ENCODE results near the gene PCSK5. TPM values are rescaled to one million over a fixed set of nuclear protein-coding genes. Genes with fewer than 3 reads are reported as not detected.

Gene PCSK5
- polyA plus RNA-seq, 3 donors, result 4.8 to 13.0 (median 7.1) TPM

GRCh38 chr9:75906531-75906930 is 16.1 kb downstream of the PCSK5 start:
- Histone ChIP-seq H3K27ac (ENCODE audit: low read depth in 1 of 2, low read length in 2 of 2) (no peak overlapping the region), H3K79me2 (ENCODE audit: insufficient read depth, low read length) (no peaks in the 10 kb centered on the region), H3K9ac (ENCODE audit: insufficient read depth, low read length, poor library complexity, severe bottlenecking) (no peak overlapping the region), H3K9me3 (replicated peaks in 1 of 2; ENCODE audit: control insufficient read depth in 1 of 2, insufficient read depth in 1 of 2, low read length in 2 of 2) (no peaks in the 10 kb centered on the region), H4K20me1 (ENCODE audit: insufficient read depth, low read length) (peaks cover 67% of the 10 kb centered on the region), H3K4me3 (replicated peaks in 1 of 3; ENCODE audit: low read depth in 2 of 3, low read length in 3 of 3) (no peak overlapping the region), H3K27me3 (ENCODE audit: control insufficient read depth in 2 of 2, insufficient read depth in 2 of 2, low read length in 2 of 2) (no peaks in the 10 kb centered on the region), H3K4me1 (ENCODE audit: control insufficient read depth in 1 of 2, insufficient read depth in 2 of 2, low read length in 2 of 2) (no peaks in the 10 kb centered on the region), H3K4me2 (replicated peaks; ENCODE audit: extremely low read depth, low read length, poor library complexity, severe bottlenecking) (no peak overlapping the region), H2AFZ (ENCODE audit: insufficient read depth, low read depth, low read length, poor library complexity, severe bottlenecking) (no peak overlapping the region), H3K36me3 (replicated peaks in 1 of 2; ENCODE audit: control insufficient read depth in 1 of 2, insufficient read depth in 2 of 2, low read length in 2 of 2) (no peaks in the 10 kb centered on the region)
- H3K4me3 Mint-ChIP-seq, result no peak overlapping the region
- peaks cover 0 to 2% (median 1%) of the 10 kb centered on the region in 3 donors for H3K27me3 Mint-ChIP-seq (ENCODE audit: low read depth in 3 of 3)
- peaks cover 7% of the 10 kb centered on the region for H3K4me1 Mint-ChIP-seq
- DNase-seq, result no peak
- WGBS (ENCODE audit: insufficient coverage), result 100% methylated on average over 1 of the region's 1 CpG
- TF ChIP-seq CTCF (IDR thresholded peaks at IDR 0.05), result no peak
- H3K27ac Mint-ChIP-seq, result peak overlapping the region in 1 of 7 donors; percentile 15
- H3K36me3 Mint-ChIP-seq, result peaks cover 0 to 1% of the 10 kb centered on the region in 2 donors
- intact Hi-C loops (cut with micrococcal nuclease), result no loop called here
- no peaks in the 10 kb centered on the region for H3K9me3 Mint-ChIP-seq

DNA sequence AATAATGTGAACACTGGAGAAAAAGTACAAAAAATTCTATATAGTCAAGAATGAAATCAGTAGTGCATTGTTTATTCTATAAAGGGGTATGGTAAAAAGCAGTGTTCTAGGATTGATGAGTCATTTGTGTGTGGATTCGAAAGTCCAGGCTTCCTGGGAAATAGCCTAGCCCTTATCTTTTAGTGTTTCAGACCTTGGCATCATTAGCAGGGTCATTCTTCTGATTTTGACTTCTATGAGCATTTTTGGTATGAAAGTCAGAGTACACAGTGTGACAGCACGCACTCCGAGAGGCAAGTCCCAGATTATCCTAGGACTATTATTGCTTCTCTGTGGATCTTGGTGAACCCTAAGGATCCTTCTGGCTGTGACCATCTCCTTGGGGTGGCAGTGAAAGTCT is 16.9 kb downstream of the PCSK5 start:
- Histone ChIP-seq H2AFZ (ENCODE audit: insufficient read depth, low read depth, low read length, poor library complexity, severe bottlenecking) (no peak overlapping the region), H3K4me2 (replicated peaks; ENCODE audit: extremely low read depth, low read length, poor library complexity, severe bottlenecking) (no peak overlapping the region), H3K4me1 (ENCODE audit: control insufficient read depth in 1 of 2, insufficient read depth in 2 of 2, low read length in 2 of 2) (no peaks in the 10 kb centered on the region), H3K79me2 (ENCODE audit: insufficient read depth, low read length) (peaks cover 3% of the 10 kb centered on the region), H3K27ac (ENCODE audit: low read depth in 1 of 2, low read length in 2 of 2) (no peak overlapping the region), H3K9ac (ENCODE audit: insufficient read depth, low read length, poor library complexity, severe bottlenecking) (no peak overlapping the region), H4K20me1 (ENCODE audit: insufficient read depth, low read length) (peaks cover 67% of the 10 kb centered on the region), H3K9me3 (replicated peaks in 1 of 2; ENCODE audit: control insufficient read depth in 1 of 2, insufficient read depth in 1 of 2, low read length in 2 of 2) (no peaks in the 10 kb centered on the region), H3K27me3 (ENCODE audit: control insufficient read depth in 2 of 2, insufficient read depth in 2 of 2, low read length in 2 of 2) (no peaks in the 10 kb centered on the region), H3K36me3 (replicated peaks in 1 of 2; ENCODE audit: control insufficient read depth in 1 of 2, insufficient read depth in 2 of 2, low read length in 2 of 2) (no peaks in the 10 kb centered on the region), H3K4me3 (replicated peaks in 1 of 3; ENCODE audit: low read depth in 2 of 3, low read length in 3 of 3) (no peak overlapping the region)
- H3K4me1 Mint-ChIP-seq, result peaks cover 7% of the 10 kb centered on the region
- DNase-seq, result no peak
- no peak overlapping the region for H3K4me3 Mint-ChIP-seq
- WGBS (ENCODE audit: insufficient coverage), result 100% methylated on average over 3 of the region's 3 CpGs
- H3K27me3 Mint-ChIP-seq (ENCODE audit: low read depth in 3 of 3), result peaks cover under 1 to 4% (median 3%) of the 10 kb centered on the region in 3 donors
- no peak for TF ChIP-seq CTCF (IDR thresholded peaks at IDR 0.05)
- H3K27ac Mint-ChIP-seq, result no peak overlapping the region
- intact Hi-C loops (cut with micrococcal nuclease), result no loop called here
- H3K36me3 Mint-ChIP-seq, result peaks cover 0 to 2% of the 10 kb centered on the region in 2 donors
- H3K9me3 Mint-ChIP-seq, result no peaks in the 10 kb centered on the region
